WTC11 (cell line): ENCODE measurements around the gene CCDC137. TPM values are rescaled to one million over a fixed set of nuclear protein-coding genes. Genes with fewer than 3 reads are reported as not detected.
A peak's percentile ranks its signal among the peaks of the same experiment; 100 is the strongest.

Source experiments
- ATAC-seq: fragments of 200-7000 bp; cut with Tn5 transposase; 2 replicates; pipeline ENCODE4 v1.10.0; 2021; ENCODE audit warnings: mild to moderate bottlenecking, moderate library complexity
- CTCF ChIA-PET: fragments of 300-600 bp; sonication (Branson Sonifier 250); formaldehyde crosslinking; loops from one replicate; lab custom pipeline; 2021; ENCODE audit warnings: antibody characterized with exemption; lab: Charles Lee
- POLR2A ChIA-PET: fragments of 350-600 bp; sonication (Branson Sonifier 250); formaldehyde crosslinking; loops from one replicate; lab custom pipeline; 2021; ENCODE audit warnings: antibody characterized with exemption; lab: Charles Lee
- DNase-seq: peaks from one replicate; pipeline ENCODE4 v3.0.0; 2021; ENCODE audit warnings: low spot score
- H3K27ac Mint-ChIP-seq: 2 replicates; pipeline ENCODE4 v1.8.0; 2021; ENCODE audit warnings: mixed read lengths
- H3K27me3 Mint-ChIP-seq: 2 replicates; pipeline ENCODE4 v1.8.0; 2021; ENCODE audit warnings: low read depth, mild to moderate bottlenecking, moderate library complexity, mixed read lengths
- H3K36me3 Mint-ChIP-seq: 2 replicates; pipeline ENCODE4 v1.8.0; 2021; ENCODE audit warnings: mixed read lengths
- H3K4me1 Mint-ChIP-seq: 2 replicates; pipeline ENCODE4 v1.8.0; 2022; ENCODE audit warnings: mixed read lengths
- H3K4me3 Mint-ChIP-seq: 2 replicates; pipeline ENCODE4 v1.8.0; 2021; ENCODE audit warnings: mild to moderate bottlenecking, moderate library complexity, mixed read lengths
- H3K9me3 Mint-ChIP-seq: 2 replicates; pipeline ENCODE4 v1.8.0; 2021; ENCODE audit warnings: mixed read lengths
- AFF4 ChIP-seq: sonication (generic); formaldehyde crosslinking; IDR thresholded peaks from 2 replicates; pipeline ENCODE4 v1.8.1; 2023; ENCODE audit warnings: mild to moderate bottlenecking, missing genetic modification reagents, borderline replicate concordance
- ATF2 ChIP-seq: sonication (generic); formaldehyde crosslinking; IDR thresholded peaks from 2 replicates; pipeline ENCODE4 v1.8.1; 2022; ENCODE audit warnings: low read depth, missing genetic modification reagents, borderline replicate concordance
- CTCF ChIP-seq: fragments of 200-600 bp; IDR thresholded peaks from 2 replicates; pipeline ENCODE4 v1.8.0; 2022; ENCODE audit warnings: antibody characterized with exemption
- EMX1 ChIP-seq: fragments of 250-450 bp; sonication (Bioruptor Pico); IDR thresholded peaks from 2 replicates; pipeline ENCODE4 v1.8.0; 2021; ENCODE audit warnings: mild to moderate bottlenecking
- HMGA2 ChIP-seq: fragments of 250-450 bp; sonication (Bioruptor Pico); IDR thresholded peaks from 2 replicates; pipeline ENCODE4 v1.4.0; 2021; ENCODE audit warnings: mild to moderate bottlenecking, moderate library complexity
- IRF1 ChIP-seq: sonication (generic); formaldehyde crosslinking; IDR thresholded peaks from 2 replicates; pipeline ENCODE4 v1.8.0; 2023; ENCODE audit warnings: missing genetic modification reagents
- MAX ChIP-seq: sonication (generic); formaldehyde crosslinking; IDR thresholded peaks from 2 replicates; pipeline ENCODE4 v1.8.0; 2022; ENCODE audit warnings: mild to moderate bottlenecking, missing genetic modification reagents
- MYBL2 ChIP-seq: sonication (generic); formaldehyde crosslinking; IDR thresholded peaks from 2 replicates; pipeline ENCODE4 v1.8.1; 2023; ENCODE audit warnings: mild to moderate bottlenecking, moderate library complexity, missing genetic modification reagents
- NR2C2 ChIP-seq: sonication (generic); formaldehyde crosslinking; IDR thresholded peaks from 2 replicates; pipeline ENCODE4 v1.8.0; 2022; ENCODE audit warnings: mild to moderate bottlenecking, missing genetic modification reagents
- PRRX2 ChIP-seq: fragments of 250-450 bp; sonication (Bioruptor Pico); IDR thresholded peaks from 2 replicates; pipeline ENCODE4 v1.8.0; 2021; ENCODE audit warnings: mild to moderate bottlenecking
- ZMAT4 ChIP-seq: fragments of 250-450 bp; sonication (Bioruptor Pico); IDR thresholded peaks from 2 replicates; pipeline ENCODE4 v1.9.0; 2021; ENCODE audit warnings: mild to moderate bottlenecking
- total RNA-seq: library from RNA; stranded (reverse); gene quantifications from 3 replicates; pipeline ENCODE4 v1.2.3, GENCODE V29; 2021

Gene CCDC137
- total RNA-seq, 1 experiment from 2014 or later: 36.8 TPM

GRCh38 chr17:81695801-81696200 lies 29.3 kb downstream of the CCDC137 start (continued):
- TF ChIP-seq AFF4 (CRISPR knock-in tag) (no peak), CTCF (no peak), IRF1 (CRISPR knock-in tag) (no peak), EMX1 (CRISPR knock-in tag) (no peak), NR2C2 (no peak), PRRX2 (CRISPR knock-in tag) (no peak), ZMAT4 (CRISPR knock-in tag) (no peak), ATF2 (CRISPR knock-in tag) (no peak)

- no peak for DNase-seq
- Mint-ChIP-seq H3K36me3 (peaks cover 36% of the 10 kb centered on the region), H3K27me3 (no peaks in the 10 kb centered on the region), H3K27ac (no peak overlapping the region), H3K4me3 (no peak overlapping the region), H3K4me1 (peaks cover 4% of the 10 kb centered on the region; the same call in 1 of the 2 replicates), H3K9me3 (no peaks in the 10 kb centered on the region)
- TF ChIP-seq MAX (CRISPR knock-in tag): no peak
- CTCF ChIA-PET: interaction anchor here (0.6 to 1.8 kb wide), 2 partner anchors 15 to 21 kb away, joined by 5 to 9 read pairs; no protein-coding TSS in a partner anchor
- POLR2A ChIA-PET: no interaction called here
- no peak for ATAC-seq
These were observed 29.8 kb downstream of the CCDC137 start for GRCh38 chr17:81696218-81696941.

GRCh38 chr17:81697261-81698044 lies 30.9 kb downstream of the CCDC137 start:
- Mint-ChIP-seq H3K27me3 (no peaks in the 10 kb centered on the region), H3K9me3 (no peaks in the 10 kb centered on the region), H3K4me3 (no peak overlapping the region), H3K27ac (peak overlapping the region; percentile 57), H3K4me1 (peaks cover 11% of the 10 kb centered on the region; the same call in 1 of the 2 replicates), H3K36me3 (peaks cover 32% of the 10 kb centered on the region)
- no peak for DNase-seq
- no peak for TF ChIP-seq MYBL2 (CRISPR knock-in tag)
- TF ChIP-seq HMGA2 (CRISPR knock-in tag): no peak
- TF ChIP-seq AFF4 (CRISPR knock-in tag): no peak
- ChIA-PET CTCF (interaction anchor here (0.6 kb wide), 1 partner anchor 14 kb away, joined by 5 read pairs; no protein-coding TSS in a partner anchor), POLR2A (no interaction called here)
- no peak for ATAC-seq
